ENCODE results near the gene FARSB. TPM values are rescaled to one million over a fixed set of nuclear protein-coding genes. Genes with fewer than 3 reads are reported as not detected.
A peak's percentile ranks its signal among the peaks of the same experiment; 100 is the strongest.

The FARSB gene
- total RNA-seq, 1 experiment from 2014 or later: 72.1 TPM

DNA sequence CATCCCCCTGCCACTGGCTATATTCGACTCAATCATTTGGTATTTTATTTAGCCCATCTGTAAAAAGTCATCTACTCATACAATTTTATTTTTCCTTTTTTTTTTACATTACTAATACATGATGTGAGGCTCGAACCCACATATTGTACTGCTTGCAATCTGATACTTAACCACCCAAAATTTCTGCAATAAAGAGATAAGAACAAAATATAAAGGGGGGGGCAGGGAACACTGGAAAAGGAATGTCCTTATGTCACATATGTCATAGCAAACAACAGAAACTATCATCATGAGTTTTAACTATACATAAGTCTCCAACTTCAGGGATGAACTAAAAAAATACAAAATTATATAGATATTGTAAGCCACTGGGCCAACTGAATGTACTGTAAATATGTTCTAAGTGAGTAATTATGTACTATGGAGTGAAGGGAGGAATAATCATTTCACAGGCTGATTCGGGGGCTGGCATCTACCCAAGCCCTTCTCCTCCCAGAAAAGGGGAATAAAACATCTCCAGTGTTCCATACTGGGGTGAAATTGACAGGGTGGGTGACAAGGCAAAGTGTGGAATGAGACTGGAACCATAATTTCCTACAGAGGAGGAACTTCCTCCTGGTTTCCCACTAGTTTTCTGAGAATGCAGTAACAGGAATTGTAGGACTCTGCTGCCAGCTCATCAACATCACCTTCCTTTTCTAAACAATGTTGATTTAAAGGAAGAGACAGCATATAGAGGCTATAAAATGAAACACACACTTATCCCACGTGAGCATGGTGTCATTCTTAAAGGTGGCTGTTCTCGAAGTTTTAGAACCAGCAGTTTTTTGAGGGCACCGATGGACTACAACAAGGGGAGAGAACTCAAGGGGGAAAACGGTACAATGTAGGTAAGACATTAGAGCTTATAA, 79.5 kb downstream of the FARSB start:
- no peak overlapping the region for H3K27ac ChIP-seq (ENCODE audit: low read depth, low read length, poor library complexity, severe bottlenecking)
- POLR2A ChIA-PET (ENCODE audit: low non-redundant PET): no interaction called here

DNA sequence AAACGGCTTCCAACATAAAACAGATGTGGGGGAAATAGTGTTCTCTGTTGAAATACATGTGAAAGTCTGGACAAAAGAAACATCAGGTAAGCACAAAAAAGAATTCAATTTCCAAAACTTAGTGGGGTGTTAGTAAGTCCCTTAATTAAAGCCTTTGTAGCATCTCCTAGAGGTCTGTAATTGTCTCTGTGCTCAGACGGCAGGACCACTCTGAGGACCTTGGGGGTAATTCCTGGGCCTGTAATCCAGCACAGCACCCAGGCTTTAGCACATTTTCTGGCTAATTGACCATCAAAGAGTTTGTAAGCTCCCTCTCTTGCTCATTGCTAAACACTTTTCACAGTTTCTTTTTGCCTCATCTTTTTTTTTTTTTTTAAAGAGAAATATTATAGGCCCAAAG, 80.3 kb downstream of the FARSB start:
- Histone ChIP-seq H3K4me3 (ENCODE audit: low read depth, low read length, poor library complexity, severe bottlenecking) (no peak overlapping the region), H3K36me3 (ENCODE audit: insufficient read depth, low read length, poor library complexity, severe bottlenecking) (peaks cover 14% of the 10 kb centered on the region), H3K27me3 (replicated peaks; ENCODE audit: insufficient read depth, low read depth, low read length, poor library complexity) (no peaks in the 10 kb centered on the region), H3K9me3 (ENCODE audit: low read depth, low read length, poor library complexity, severe bottlenecking) (no peaks in the 10 kb centered on the region), H3K27ac (ENCODE audit: low read depth, low read length, poor library complexity, severe bottlenecking) (no peak overlapping the region), H3K4me1 (ENCODE audit: insufficient read depth, low read length, poor library complexity, severe bottlenecking) (peaks cover 52% of the 10 kb centered on the region)
- DNase-seq (ENCODE audit: low spot score): no peak
- no TSS peak for BruUV-seq (replicated peaks)
- ChIA-PET POLR2A (ENCODE audit: low non-redundant PET) (no interaction called here), CTCF (no interaction called here)
- intact Hi-C loops (cut with micrococcal nuclease; ENCODE audit: unreplicated experiment): no loop called here
- TF ChIP-seq EZH2 (IDR thresholded peaks at IDR 0.05; ENCODE audit: borderline replicate concordance, low read depth, low read length, poor library complexity, severe bottlenecking): no peak
- TF ChIP-seq, protein P1, sequence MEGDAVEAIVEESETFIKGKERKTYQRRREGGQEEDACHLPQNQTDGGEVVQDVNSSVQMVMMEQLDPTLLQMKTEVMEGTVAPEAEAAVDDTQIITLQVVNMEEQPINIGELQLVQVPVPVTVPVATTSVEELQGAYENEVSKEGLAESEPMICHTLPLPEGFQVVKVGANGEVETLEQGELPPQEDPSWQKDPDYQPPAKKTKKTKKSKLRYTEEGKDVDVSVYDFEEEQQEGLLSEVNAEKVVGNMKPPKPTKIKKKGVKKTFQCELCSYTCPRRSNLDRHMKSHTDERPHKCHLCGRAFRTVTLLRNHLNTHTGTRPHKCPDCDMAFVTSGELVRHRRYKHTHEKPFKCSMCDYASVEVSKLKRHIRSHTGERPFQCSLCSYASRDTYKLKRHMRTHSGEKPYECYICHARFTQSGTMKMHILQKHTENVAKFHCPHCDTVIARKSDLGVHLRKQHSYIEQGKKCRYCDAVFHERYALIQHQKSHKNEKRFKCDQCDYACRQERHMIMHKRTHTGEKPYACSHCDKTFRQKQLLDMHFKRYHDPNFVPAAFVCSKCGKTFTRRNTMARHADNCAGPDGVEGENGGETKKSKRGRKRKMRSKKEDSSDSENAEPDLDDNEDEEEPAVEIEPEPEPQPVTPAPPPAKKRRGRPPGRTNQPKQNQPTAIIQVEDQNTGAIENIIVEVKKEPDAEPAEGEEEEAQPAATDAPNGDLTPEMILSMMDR (conservative IDR thresholded peaks at IDR 0.05; ENCODE audit: low read depth, low read length): no peak

More for the DNA sequence above, 79.5 kb downstream of the FARSB start:
- Histone ChIP-seq H3K9me3 (ENCODE audit: low read depth, low read length, poor library complexity, severe bottlenecking) (no peaks in the 10 kb centered on the region), H3K4me1 (ENCODE audit: insufficient read depth, low read length, poor library complexity, severe bottlenecking) (peaks cover 56% of the 10 kb centered on the region), H3K4me3 (ENCODE audit: low read depth, low read length, poor library complexity, severe bottlenecking) (no peak overlapping the region), H3K36me3 (ENCODE audit: insufficient read depth, low read length, poor library complexity, severe bottlenecking) (peaks cover 6% of the 10 kb centered on the region), H3K27me3 (replicated peaks; ENCODE audit: insufficient read depth, low read depth, low read length, poor library complexity) (no peaks in the 10 kb centered on the region)
- TF ChIP-seq EZH2 (IDR thresholded peaks at IDR 0.05; ENCODE audit: borderline replicate concordance, low read depth, low read length, poor library complexity, severe bottlenecking): no peak
- TF ChIP-seq, protein P1 (conservative IDR thresholded peaks at IDR 0.05; ENCODE audit: low read depth, low read length): no peak
- DNase-seq (ENCODE audit: low spot score): no peak
- intact Hi-C loops (cut with micrococcal nuclease; ENCODE audit: unreplicated experiment): no loop called here
- CTCF ChIA-PET: no interaction called here
- no TSS peak for BruUV-seq (replicated peaks)

DNA sequence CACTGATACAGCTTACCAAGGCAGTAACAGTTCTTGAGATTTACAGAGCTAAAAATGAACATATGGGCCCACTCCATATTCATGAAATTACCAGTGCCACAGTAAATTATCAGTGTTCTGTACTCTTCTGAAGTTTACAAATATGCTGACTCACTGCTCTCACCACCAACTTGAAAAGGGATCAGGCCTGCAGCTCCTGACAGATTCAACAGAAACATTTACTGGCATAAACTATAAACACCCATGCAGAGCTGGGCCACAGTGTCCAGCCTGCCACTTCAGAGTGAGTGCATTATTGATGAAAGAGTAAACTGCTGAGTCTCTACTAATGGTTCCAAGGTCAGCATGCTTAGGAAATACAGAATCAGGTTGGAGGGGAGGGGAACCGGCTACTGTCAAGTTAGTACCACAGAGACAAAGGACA, 83.1 kb downstream of the FARSB start:
- CTCF ChIA-PET: no interaction called here
- peak; percentile 39 for DNase-seq (ENCODE audit: low spot score)
- no peak for TF ChIP-seq EZH2 (IDR thresholded peaks at IDR 0.05; ENCODE audit: borderline replicate concordance, low read depth, low read length, poor library complexity, severe bottlenecking)
- TF ChIP-seq, protein P1 (conservative IDR thresholded peaks at IDR 0.05; ENCODE audit: low read depth, low read length): no peak
- peaks cover 18% of the 10 kb centered on the region for H3K36me3 ChIP-seq (ENCODE audit: insufficient read depth, low read length, poor library complexity, severe bottlenecking)
- POLR2A ChIA-PET (ENCODE audit: low non-redundant PET): no interaction called here
- no peaks in the 10 kb centered on the region for H3K9me3 ChIP-seq (ENCODE audit: low read depth, low read length, poor library complexity, severe bottlenecking)
- peak overlapping the region; percentile 40 for H3K27ac ChIP-seq (ENCODE audit: low read depth, low read length, poor library complexity, severe bottlenecking)
- H3K27me3 ChIP-seq (replicated peaks; ENCODE audit: insufficient read depth, low read depth, low read length, poor library complexity): no peaks in the 10 kb centered on the region
- no peak overlapping the region for H3K4me3 ChIP-seq (ENCODE audit: low read depth, low read length, poor library complexity, severe bottlenecking)
- peaks cover 54% of the 10 kb centered on the region for H3K4me1 ChIP-seq (ENCODE audit: insufficient read depth, low read length, poor library complexity, severe bottlenecking)
- intact Hi-C loops (cut with micrococcal nuclease; ENCODE audit: unreplicated experiment): no loop called here
- no TSS peak for BruUV-seq (replicated peaks)
